GM12891 (cell line): Measurements from ENCODE around the gene RBFOX1.

ENCODE experiments used
- PAX5 ChIP-seq: IDR thresholded peaks from 2 replicates; pipeline ENCODE4 v1.6.1; 2011; ENCODE audit warnings: low read length, moderate library complexity, mild to moderate bottlenecking; ENCODE audit not compliant: insufficient read depth, severe bottlenecking
- POLR2A ChIP-seq: IDR thresholded peaks from 2 replicates; pipeline ENCODE4 v1.6.1; 2011; ENCODE audit warnings: low read depth, low read length, control low read depth
- POLR2AphosphoS5 ChIP-seq: IDR thresholded peaks from 2 replicates; pipeline ENCODE4 v1.6.1; 2011; ENCODE audit warnings: low read depth, low read length, control low read depth
- POU2F2 ChIP-seq: IDR thresholded peaks from 2 replicates; pipeline ENCODE4 v1.6.1; 2011; ENCODE audit warnings: low read depth, mild to moderate bottlenecking, control low read depth, low read length, moderate library complexity
- SPI1 ChIP-seq: IDR thresholded peaks from 2 replicates; pipeline ENCODE4 v1.6.1; 2011; ENCODE audit warnings: low read depth, low read length, control low read depth
- TAF1 ChIP-seq: IDR thresholded peaks from 2 replicates; pipeline ENCODE4 v1.6.1; 2011; ENCODE audit warnings: low read depth, low read length, control low read depth

GRCh38 chr16:7571366-7571765 is 238.7 kb downstream of the RBFOX1 start:
- TF ChIP-seq POLR2A (no peak), PAX5 (no peak), POLR2AphosphoS5 (no peak), TAF1 (no peak), SPI1 (no peak), POU2F2 (no peak)
